ENCODE measurements around the gene CD59. TPM values are rescaled to one million over a fixed set of nuclear protein-coding genes. Genes with fewer than 3 reads are reported as not detected.

The CD59 gene
- total and polyA plus RNA-seq, 7 experiments from 2014 or later, result 23.3 to 152 (median 69.6) TPM

- H3K4me3 Mint-ChIP-seq, result peak overlapping the region in 1 of 10 donors; percentile 18
- no peaks in the 10 kb centered on the region for H3K27me3 ChIP-seq (ENCODE audit: control insufficient read depth in 2 of 2, insufficient read depth in 2 of 2, low read length in 2 of 2)
- peaks cover 14 to 27% (median 22%) of the 10 kb centered on the region in 7 donors for H3K4me1 Mint-ChIP-seq
- no peaks in the 10 kb centered on the region for H3K9me3 ChIP-seq (ENCODE audit: control insufficient read depth in 2 of 3, low read length in 3 of 3)
- H3K27ac Mint-ChIP-seq, result no peak overlapping the region
- H3K9me3 Mint-ChIP-seq, result no peaks in the 10 kb centered on the region
- H3K36me3 ChIP-seq (ENCODE audit: control insufficient read depth in 2 of 3, insufficient read depth in 3 of 3, low read length in 3 of 3), result no peaks in the 10 kb centered on the region
- CTCF ChIA-PET, result no interaction called here
- H3K36me3 Mint-ChIP-seq, result no peaks in the 10 kb centered on the region
- POLR2A ChIA-PET, result interaction anchor here (0.8 kb wide), 1 partner anchor 9 kb away, joined by 3 read pairs; no protein-coding TSS in a partner anchor
- ATAC-seq (no peak), DNase-seq (no peak)
- intact Hi-C loops (cut with micrococcal nuclease), result no loop called here
- H3K27ac ChIP-seq (ENCODE audit: low read depth, low read length), result no peak overlapping the region
- no peak overlapping the region for H3K4me3 ChIP-seq (ENCODE audit: low read length)
- peaks cover 0 to 31% (median 5%) of the 10 kb centered on the region in 5 donors for H3K27me3 Mint-ChIP-seq
- H3K4me1 ChIP-seq (ENCODE audit: control insufficient read depth in 2 of 2, insufficient read depth in 2 of 2, low read length in 2 of 2), result peaks cover 9 to 13% of the 10 kb centered on the region in 2 donors
Measured at GRCh38 chr11:33697997-33698396, 38.2 kb downstream of the CD59 start.

- H3K27ac ChIP-seq (ENCODE audit: low read depth, low read length), result no peak overlapping the region
- Mint-ChIP-seq H3K4me3 (no peak overlapping the region), H3K27me3 (peaks cover 0 to 31% (median 5%) of the 10 kb centered on the region in 5 donors), H3K36me3 (no peaks in the 10 kb centered on the region), H3K4me1 (peaks cover 14 to 27% (median 22%) of the 10 kb centered on the region in 7 donors), H3K27ac (no peak overlapping the region), H3K9me3 (no peaks in the 10 kb centered on the region)
- ATAC-seq (no peak), DNase-seq (no peak)
- no peaks in the 10 kb centered on the region for H3K27me3 ChIP-seq (ENCODE audit: control insufficient read depth in 2 of 2, insufficient read depth in 2 of 2, low read length in 2 of 2)
- POLR2A ChIA-PET, result no interaction called here
- no peak overlapping the region for H3K4me3 ChIP-seq (ENCODE audit: low read length)
- peaks cover 9 to 13% of the 10 kb centered on the region in 2 donors for H3K4me1 ChIP-seq (ENCODE audit: control insufficient read depth in 2 of 2, insufficient read depth in 2 of 2, low read length in 2 of 2)
- H3K36me3 ChIP-seq (ENCODE audit: control insufficient read depth in 2 of 3, insufficient read depth in 3 of 3, low read length in 3 of 3), result no peaks in the 10 kb centered on the region
- no peaks in the 10 kb centered on the region for H3K9me3 ChIP-seq (ENCODE audit: control insufficient read depth in 2 of 3, low read length in 3 of 3)
- intact Hi-C loops (cut with micrococcal nuclease), result no loop called here
- CTCF ChIA-PET, result no interaction called here
Measured at GRCh38 chr11:33696931-33697638, 39.1 kb downstream of the CD59 start.

GRCh38 chr11:33696411-33696810 lies 39.8 kb downstream of the CD59 start:
- Mint-ChIP-seq H3K27me3 (peaks cover 0 to 31% (median 5%) of the 10 kb centered on the region in 5 donors), H3K27ac (no peak overlapping the region), H3K9me3 (no peaks in the 10 kb centered on the region), H3K4me1 (peaks cover 13 to 24% (median 16%) of the 10 kb centered on the region in 7 donors), H3K36me3 (no peaks in the 10 kb centered on the region), H3K4me3 (peak overlapping the region in 1 of 10 donors; percentile 1)
- POLR2A ChIA-PET, result interaction anchor here (0.7 kb wide), 1 partner anchor 39 kb away, joined by 4 read pairs; no protein-coding TSS in a partner anchor
- no peak overlapping the region for H3K4me3 ChIP-seq (ENCODE audit: low read length)
- no peak for ATAC-seq
- CTCF ChIA-PET, result no interaction called here
- H3K27ac ChIP-seq (ENCODE audit: low read depth, low read length), result no peak overlapping the region
- no peaks in the 10 kb centered on the region for H3K27me3 ChIP-seq (ENCODE audit: control insufficient read depth in 2 of 2, insufficient read depth in 2 of 2, low read length in 2 of 2)
- DNase-seq, result peak in 1 of 9 donors; percentile 6
- intact Hi-C loops (cut with micrococcal nuclease), result no loop called here
- H3K4me1 ChIP-seq (ENCODE audit: control insufficient read depth in 2 of 2, insufficient read depth in 2 of 2, low read length in 2 of 2), result peaks cover 9 to 11% of the 10 kb centered on the region in 2 donors
- H3K36me3 ChIP-seq (ENCODE audit: control insufficient read depth in 2 of 3, insufficient read depth in 3 of 3, low read length in 3 of 3), result no peaks in the 10 kb centered on the region
- H3K9me3 ChIP-seq (ENCODE audit: control insufficient read depth in 2 of 3, low read length in 3 of 3), result no peaks in the 10 kb centered on the region

- no peak overlapping the region for H3K4me3 ChIP-seq (ENCODE audit: low read length)
- Mint-ChIP-seq H3K27me3 (peaks cover 0 to 31% (median 5%) of the 10 kb centered on the region in 5 donors), H3K9me3 (no peaks in the 10 kb centered on the region), H3K4me3 (no peak overlapping the region), H3K4me1 (peaks cover 6 to 18% (median 13%) of the 10 kb centered on the region in 7 donors), H3K36me3 (no peaks in the 10 kb centered on the region), H3K27ac (no peak overlapping the region)
- H3K4me1 ChIP-seq (ENCODE audit: control insufficient read depth in 2 of 2, insufficient read depth in 2 of 2, low read length in 2 of 2), result peaks cover 4 to 5% of the 10 kb centered on the region in 2 donors
- ChIA-PET POLR2A (interaction anchor here (0.6 kb wide), 1 partner anchor 341 kb away, joined by 3 read pairs; no protein-coding TSS in a partner anchor), CTCF (interaction anchor here (0.7 kb wide), 1 partner anchor 41 kb away, joined by 3 read pairs; the partner anchor contains the start of gene CD59)
- intact Hi-C loops (cut with micrococcal nuclease), result no loop called here
- H3K27me3 ChIP-seq (ENCODE audit: control insufficient read depth in 2 of 2, insufficient read depth in 2 of 2, low read length in 2 of 2), result no peaks in the 10 kb centered on the region
- DNase-seq (no peak), ATAC-seq (no peak)
- no peaks in the 10 kb centered on the region for H3K36me3 ChIP-seq (ENCODE audit: control insufficient read depth in 2 of 3, insufficient read depth in 3 of 3, low read length in 3 of 3)
- H3K27ac ChIP-seq (ENCODE audit: low read depth, low read length), result no peak overlapping the region
- no peaks in the 10 kb centered on the region for H3K9me3 ChIP-seq (ENCODE audit: control insufficient read depth in 2 of 3, low read length in 3 of 3)
Measured at GRCh38 chr11:33695051-33695566, 41.1 kb downstream of the CD59 start.

- H3K4me3 Mint-ChIP-seq, result no peak overlapping the region
- intact Hi-C loops (cut with micrococcal nuclease), result no loop called here
Measured at GRCh38 chr11:33694346-33695050, 41.7 kb downstream of the CD59 start.

GRCh38 chr11:33692541-33692940 lies 43.7 kb downstream of the CD59 start:
- ChIA-PET CTCF (no interaction called here), POLR2A (no interaction called here)
- Mint-ChIP-seq H3K27ac (no peak overlapping the region), H3K27me3 (peaks cover 0 to 29% (median 5%) of the 10 kb centered on the region in 5 donors), H3K4me1 (peaks cover 2 to 10% (median 9%) of the 10 kb centered on the region in 7 donors), H3K4me3 (no peak overlapping the region), H3K36me3 (peaks cover 0 to 1% (median 0%) of the 10 kb centered on the region in 5 donors), H3K9me3 (peaks cover 0 to under 1% (median 0%) of the 10 kb centered on the region in 11 donors)
- H3K4me1 ChIP-seq (ENCODE audit: control insufficient read depth in 2 of 2, insufficient read depth in 2 of 2, low read length in 2 of 2), result no peaks in the 10 kb centered on the region
- ATAC-seq, result no peak
- no peaks in the 10 kb centered on the region for H3K27me3 ChIP-seq (ENCODE audit: control insufficient read depth in 2 of 2, insufficient read depth in 2 of 2, low read length in 2 of 2)
- no peaks in the 10 kb centered on the region for H3K36me3 ChIP-seq (ENCODE audit: control insufficient read depth in 2 of 3, insufficient read depth in 3 of 3, low read length in 3 of 3)
- H3K9me3 ChIP-seq (ENCODE audit: control insufficient read depth in 2 of 3, low read length in 3 of 3), result no peaks in the 10 kb centered on the region
- no peak for DNase-seq
- no peak overlapping the region for H3K4me3 ChIP-seq (ENCODE audit: low read length)
- intact Hi-C loops (cut with micrococcal nuclease), result no loop called here
- H3K27ac ChIP-seq (ENCODE audit: low read depth, low read length), result no peak overlapping the region

More at GRCh38 chr11:33694346-33695050, 41.7 kb downstream of the CD59 start:
- no peak overlapping the region for H3K27ac ChIP-seq (ENCODE audit: low read depth, low read length)
- no peak overlapping the region for H3K4me3 ChIP-seq (ENCODE audit: low read length)
- no peak for ATAC-seq
- Mint-ChIP-seq H3K27ac (no peak overlapping the region), H3K27me3 (peaks cover 0 to 26% (median 5%) of the 10 kb centered on the region in 5 donors), H3K9me3 (no peaks in the 10 kb centered on the region), H3K36me3 (no peaks in the 10 kb centered on the region), H3K4me1 (peaks cover 2 to 12% (median 9%) of the 10 kb centered on the region in 7 donors)
- no peaks in the 10 kb centered on the region for H3K27me3 ChIP-seq (ENCODE audit: control insufficient read depth in 2 of 2, insufficient read depth in 2 of 2, low read length in 2 of 2)
- H3K9me3 ChIP-seq (ENCODE audit: control insufficient read depth in 2 of 3, low read length in 3 of 3), result no peaks in the 10 kb centered on the region
- ChIA-PET CTCF (interaction anchor here (0.7 kb wide), 1 partner anchor 42 kb away, joined by 3 read pairs; the partner anchor contains the start of gene CD59), POLR2A (interaction anchor here (0.6 kb wide), 1 partner anchor 340 kb away, joined by 3 read pairs; no protein-coding TSS in a partner anchor)
- H3K4me1 ChIP-seq (ENCODE audit: control insufficient read depth in 2 of 2, insufficient read depth in 2 of 2, low read length in 2 of 2), result no peaks in the 10 kb centered on the region
- no peaks in the 10 kb centered on the region for H3K36me3 ChIP-seq (ENCODE audit: control insufficient read depth in 2 of 3, insufficient read depth in 3 of 3, low read length in 3 of 3)
- no peak for DNase-seq
